Breast epithelium (tissue), 4 donors: ENCODE results near the gene NRP1. TPM values are rescaled to one million over a fixed set of nuclear protein-coding genes. Genes with fewer than 3 reads are reported as not detected.

ENCODE experiments used
- DNase-seq, 2 donors: peaks; one replicate each; pipeline ENCODE4 v3.0.0-alpha.2; 2019; ENCODE audit warnings: low spot score in 2 of 2
- H3K27ac ChIP-seq, 2 donors: fragments of 200-600 bp; sonication (generic) in 1 of 2; one replicate each; pipeline ENCODE4 v1.5.1; 2016 to 2019; ENCODE audit warnings: mild to moderate bottlenecking in 1 of 2
- H3K27me3 ChIP-seq, 2 donors: fragments of 200-600 bp; sonication (generic) in 1 of 2; one replicate each; pipeline versions ENCODE4 v1.5.1 to v1.6.0; 2017 to 2019; ENCODE audit warnings: control low read depth in 1 of 2, mild to moderate bottlenecking in 1 of 2
- H3K36me3 ChIP-seq: fragments of 200-600 bp; one replicate; pipeline ENCODE4 v1.5.1; 2019
- H3K4me1 ChIP-seq, 2 donors: fragments of 200-600 bp; sonication (generic); one replicate each; pipeline ENCODE4 v1.5.1; 2016 to 2019; ENCODE audit warnings: control low read depth in 1 of 2
- H3K4me3 ChIP-seq, 3 donors: fragments of 200-600 bp; sonication (generic); 1 replicate in 2 of 3; 2 replicates in 1 of 3; pipeline ENCODE4 v1.5.1; 2016 to 2019; ENCODE audit warnings: mild to moderate bottlenecking in 3 of 3, moderate library complexity in 2 of 3
- H3K9me3 ChIP-seq, 2 donors: fragments of 200-600 bp; sonication (generic) in 1 of 2; one replicate each; pipeline ENCODE4 v1.5.1; 2016 to 2019; ENCODE audit warnings: control low read depth in 1 of 2
- POLR2A ChIP-seq: fragments of 450-650 bp; IDR thresholded peaks from one replicate; pipeline ENCODE4 v1.6.1; 2016; ENCODE audit warnings: antibody characterized with exemption, mild to moderate bottlenecking, moderate library complexity
- POLR2AphosphoS5 ChIP-seq, 3 donors: sonication (generic); formaldehyde crosslinking; IDR thresholded peaks; one replicate each; pipeline ENCODE4 v1.6.1; 2017; ENCODE audit warnings: antibody characterized with exemption in 3 of 3
- intact Hi-C: fragments of 100-400 bp; cut with DNase I; formaldehyde crosslinking; loops from one replicate; pipeline ENCODE4 v1.15.1; 2023; ENCODE audit warnings: low total_unique reads
- total RNA-seq, 3 donors: library from RNA; depleted of rRNA; stranded (reverse); fragments of >200 nt; gene quantifications; one replicate each; pipeline ENCODE4 v1.1.0, GENCODE V29; 2016
- TF ChIP-seq, protein P1 (sequence below), 3 donors: fragments of 450-650 bp; IDR thresholded peaks; one replicate each; pipeline ENCODE4 v1.5.1; 2016 to 2017; ENCODE audit warnings: antibody characterized with exemption in 3 of 3, mild to moderate bottlenecking in 3 of 3, moderate library complexity in 3 of 3

Gene NRP1
- total RNA-seq, 3 donors from 2014 or later = 50.8 to 76.0 (median 74.7) TPM

DNA sequence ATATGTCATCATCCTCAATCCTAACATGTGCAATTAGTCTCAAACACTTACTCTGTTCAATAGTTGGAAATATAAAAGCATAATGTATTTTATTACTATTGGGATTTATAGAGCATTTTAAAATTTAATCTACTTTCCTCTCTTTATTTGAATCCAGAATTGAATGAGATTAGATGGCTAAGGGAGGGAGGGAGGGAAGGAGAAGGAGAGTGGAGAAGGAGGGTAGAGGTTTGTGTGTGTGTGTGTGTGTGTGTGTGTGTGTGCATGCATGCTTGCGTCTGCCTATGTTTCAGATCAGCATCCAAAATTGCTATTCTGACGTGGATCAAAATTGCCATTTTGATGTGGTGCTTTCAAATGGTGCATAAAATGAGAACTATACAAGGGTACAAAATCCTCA, 90.8 kb downstream of the NRP1 start:
- Histone ChIP-seq H3K27ac (no peak overlapping the region), H3K27me3 (no peaks in the 10 kb centered on the region), H3K9me3 (no peaks in the 10 kb centered on the region), H3K36me3 (no peaks in the 10 kb centered on the region), H3K4me3 (no peak overlapping the region), H3K4me1 (no peaks in the 10 kb centered on the region)
- TF ChIP-seq POLR2AphosphoS5 (IDR thresholded peaks at IDR 0.05) = no peak
- no peak for TF ChIP-seq POLR2A
- TF ChIP-seq, protein P1, sequence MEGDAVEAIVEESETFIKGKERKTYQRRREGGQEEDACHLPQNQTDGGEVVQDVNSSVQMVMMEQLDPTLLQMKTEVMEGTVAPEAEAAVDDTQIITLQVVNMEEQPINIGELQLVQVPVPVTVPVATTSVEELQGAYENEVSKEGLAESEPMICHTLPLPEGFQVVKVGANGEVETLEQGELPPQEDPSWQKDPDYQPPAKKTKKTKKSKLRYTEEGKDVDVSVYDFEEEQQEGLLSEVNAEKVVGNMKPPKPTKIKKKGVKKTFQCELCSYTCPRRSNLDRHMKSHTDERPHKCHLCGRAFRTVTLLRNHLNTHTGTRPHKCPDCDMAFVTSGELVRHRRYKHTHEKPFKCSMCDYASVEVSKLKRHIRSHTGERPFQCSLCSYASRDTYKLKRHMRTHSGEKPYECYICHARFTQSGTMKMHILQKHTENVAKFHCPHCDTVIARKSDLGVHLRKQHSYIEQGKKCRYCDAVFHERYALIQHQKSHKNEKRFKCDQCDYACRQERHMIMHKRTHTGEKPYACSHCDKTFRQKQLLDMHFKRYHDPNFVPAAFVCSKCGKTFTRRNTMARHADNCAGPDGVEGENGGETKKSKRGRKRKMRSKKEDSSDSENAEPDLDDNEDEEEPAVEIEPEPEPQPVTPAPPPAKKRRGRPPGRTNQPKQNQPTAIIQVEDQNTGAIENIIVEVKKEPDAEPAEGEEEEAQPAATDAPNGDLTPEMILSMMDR (IDR thresholded peaks at IDR 0.05) = no peak
- DNase-seq = no peak
- intact Hi-C loops = no loop called here

DNA sequence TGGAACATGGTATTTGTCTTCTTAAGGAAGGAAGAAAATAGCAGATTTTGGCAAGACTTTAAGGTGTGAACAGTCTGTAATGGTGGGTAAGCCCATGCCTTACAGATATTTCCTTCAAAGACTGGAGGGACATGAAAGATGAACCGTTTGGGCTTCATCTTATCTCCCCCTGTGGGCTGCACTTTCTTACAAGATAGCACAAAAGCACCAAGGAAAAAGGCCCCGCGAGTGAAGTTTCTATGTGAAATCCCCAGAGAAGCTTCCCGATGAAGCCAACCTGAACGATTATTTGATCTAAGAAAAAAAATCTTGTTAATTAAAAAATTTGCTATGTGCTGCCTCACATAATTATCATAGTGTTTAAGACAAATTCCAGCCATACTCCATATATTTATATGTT, 91.5 kb downstream of the NRP1 start:
- no peak for TF ChIP-seq POLR2A
- TF ChIP-seq, protein P1 (IDR thresholded peaks at IDR 0.05) = no peak
- no peak for TF ChIP-seq POLR2AphosphoS5 (IDR thresholded peaks at IDR 0.05)
- intact Hi-C loops = no loop called here
- H3K9me3 ChIP-seq = no peaks in the 10 kb centered on the region
- no peak overlapping the region for H3K4me3 ChIP-seq
- DNase-seq = no peak
- no peak overlapping the region for H3K27ac ChIP-seq
- no peaks in the 10 kb centered on the region for H3K36me3 ChIP-seq
- no peaks in the 10 kb centered on the region for H3K4me1 ChIP-seq
- no peaks in the 10 kb centered on the region for H3K27me3 ChIP-seq

DNA sequence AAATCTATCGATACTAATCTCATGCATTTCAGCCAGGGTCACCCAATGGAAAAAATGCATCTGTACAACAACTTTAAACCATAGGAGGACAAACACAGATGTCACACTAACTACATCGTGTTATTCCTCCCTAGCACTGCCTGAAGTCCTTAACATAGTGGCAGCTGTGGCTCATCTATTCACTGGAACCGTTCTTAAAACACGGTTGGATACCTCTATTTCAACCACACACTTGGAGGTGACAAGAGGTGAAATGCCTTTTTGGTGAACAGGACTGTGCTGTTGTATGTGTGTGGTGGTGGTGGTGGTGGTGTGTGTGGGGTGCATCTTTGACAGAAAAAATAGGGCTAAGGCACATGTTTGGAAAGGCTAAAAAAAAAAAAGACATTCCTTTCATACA, 93.1 kb downstream of the NRP1 start:
- TF ChIP-seq, protein P1 (IDR thresholded peaks at IDR 0.05) = no peak
- TF ChIP-seq POLR2A (no peak), POLR2AphosphoS5 (IDR thresholded peaks at IDR 0.05) (no peak)
- no peaks in the 10 kb centered on the region for H3K36me3 ChIP-seq
- no peaks in the 10 kb centered on the region for H3K27me3 ChIP-seq
- no peaks in the 10 kb centered on the region for H3K9me3 ChIP-seq
- intact Hi-C loops = no loop called here
- H3K4me1 ChIP-seq = no peaks in the 10 kb centered on the region
- H3K4me3 ChIP-seq = no peak overlapping the region
- DNase-seq = no peak
- H3K27ac ChIP-seq = no peak overlapping the region

DNA sequence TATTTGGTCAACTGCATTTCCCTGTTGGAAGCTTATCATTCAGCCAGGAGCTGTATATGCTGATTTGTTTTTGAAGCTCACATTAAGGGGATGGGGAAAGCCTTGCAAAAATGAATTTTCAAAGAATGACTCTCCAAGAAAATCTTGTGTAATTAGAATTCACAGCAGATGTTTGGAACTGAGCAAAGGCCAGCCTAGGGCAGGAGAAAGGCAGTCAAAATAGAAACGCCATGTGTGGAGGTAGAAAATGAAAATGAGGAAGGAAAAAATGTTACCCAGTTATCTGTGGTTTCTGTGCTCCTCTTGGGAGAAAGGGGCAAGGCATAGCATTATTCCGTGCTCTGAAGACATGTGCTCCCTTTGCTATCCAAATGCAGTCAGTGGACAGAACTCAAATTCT, 93.5 kb downstream of the NRP1 start:
- intact Hi-C loops = no loop called here
- H3K4me3 ChIP-seq = no peak overlapping the region
- H3K27ac ChIP-seq = no peak overlapping the region
- TF ChIP-seq POLR2AphosphoS5 (IDR thresholded peaks at IDR 0.05) (no peak), POLR2A (no peak)
- TF ChIP-seq, protein P1 (IDR thresholded peaks at IDR 0.05) = no peak
- H3K36me3 ChIP-seq = no peaks in the 10 kb centered on the region
- H3K9me3 ChIP-seq = no peaks in the 10 kb centered on the region
- H3K4me1 ChIP-seq = no peaks in the 10 kb centered on the region
- no peak for DNase-seq
- no peaks in the 10 kb centered on the region for H3K27me3 ChIP-seq

DNA sequence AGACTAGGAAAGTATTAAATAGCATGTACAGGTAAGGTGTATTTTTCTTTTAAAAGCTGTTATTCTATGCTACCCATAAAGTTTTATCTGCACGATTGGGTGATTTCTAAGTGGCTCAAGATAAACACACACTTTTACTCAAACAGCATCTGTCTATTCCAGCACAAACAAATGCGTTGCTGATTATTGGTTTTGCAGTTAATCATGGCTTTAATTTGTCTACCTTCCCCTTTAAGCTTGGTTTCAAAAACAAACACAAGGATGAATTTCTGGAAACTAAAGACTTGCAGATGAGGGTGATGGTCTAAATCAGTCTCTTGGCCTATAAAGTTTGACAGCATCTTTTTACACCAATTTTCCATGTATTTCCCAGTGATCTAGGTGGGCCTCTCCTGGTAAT, 94.2 kb downstream of the NRP1 start:
- intact Hi-C loops = no loop called here
- H3K36me3 ChIP-seq = no peaks in the 10 kb centered on the region
- no peak overlapping the region for H3K27ac ChIP-seq
- TF ChIP-seq POLR2AphosphoS5 (IDR thresholded peaks at IDR 0.05) (no peak), POLR2A (no peak)
- TF ChIP-seq, protein P1 (IDR thresholded peaks at IDR 0.05) = no peak
- no peaks in the 10 kb centered on the region for H3K4me1 ChIP-seq
- no peaks in the 10 kb centered on the region for H3K27me3 ChIP-seq
- H3K9me3 ChIP-seq = no peaks in the 10 kb centered on the region
- DNase-seq = no peak
- H3K4me3 ChIP-seq = no peak overlapping the region
